ENCODE data around the gene FMC1.

GRCh38 chr7:139393621-139394211 is 52.6 kb downstream of the FMC1 start:
- TF ChIP-seq, protein P1, sequence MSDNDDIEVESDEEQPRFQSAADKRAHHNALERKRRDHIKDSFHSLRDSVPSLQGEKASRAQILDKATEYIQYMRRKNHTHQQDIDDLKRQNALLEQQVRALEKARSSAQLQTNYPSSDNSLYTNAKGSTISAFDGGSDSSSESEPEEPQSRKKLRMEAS (IDR thresholded peaks at IDR 0.05), result no peak
- TF ChIP-seq TAF1 (IDR thresholded peaks at IDR 0.05; ENCODE audit: low read depth) (no peak), CREB1 (IDR thresholded peaks at IDR 0.05; ENCODE audit: low read depth) (no peak), EP300 (IDR thresholded peaks at IDR 0.05; ENCODE audit: borderline replicate concordance) (no peak), RAD21 (IDR thresholded peaks at IDR 0.05; ENCODE audit: low read depth) (no peak), TEAD4 (IDR thresholded peaks at IDR 0.05) (no peak)

Measured in Ishikawa (cell line).